Measurements from ENCODE around the gene AFG3L2.

GRCh38 chr18:12329125-12329698 is 47.8 kb downstream of the AFG3L2 start:
- no peak for TF ChIP-seq SRSF9 (IDR thresholded peaks at IDR 0.05; ENCODE audit: borderline replicate concordance, low read depth, low read length)
- TF ChIP-seq HMG20A (CRISPR knock-in tag; conservative IDR thresholded peaks at IDR 0.05), result no peak
- no peak for TF ChIP-seq TCF7L2 (IDR thresholded peaks at IDR 0.05; ENCODE audit: low read depth, low read length)
- TF ChIP-seq CTCF (IDR thresholded peaks at IDR 0.05 in 2 of 3, conservative IDR thresholded peaks at IDR 0.05 in 1 of 3; ENCODE audit: insufficient read depth in 2 of 3, low read depth in 1 of 3, low read length in 3 of 3), result no peak
- TF ChIP-seq POLR2A (conservative IDR thresholded peaks at IDR 0.05), result no peak
